Stimulated activated CD8-positive, alpha-beta memory T cell treated with anti-CD3 and anti-CD28 coated beads, Interleukin-4, amount 100 ng/mL, for 1 hour (primary cell): ENCODE data around the gene PARP1.

ENCODE experiments used
- DNase-seq, 2 donors: peaks; one replicate each; pipeline ENCODE4 v3.0.0-alpha.2; 2020; ENCODE audit warnings: low read depth in 2 of 2, low spot score in 1 of 2

PARP1 gene

DNA sequence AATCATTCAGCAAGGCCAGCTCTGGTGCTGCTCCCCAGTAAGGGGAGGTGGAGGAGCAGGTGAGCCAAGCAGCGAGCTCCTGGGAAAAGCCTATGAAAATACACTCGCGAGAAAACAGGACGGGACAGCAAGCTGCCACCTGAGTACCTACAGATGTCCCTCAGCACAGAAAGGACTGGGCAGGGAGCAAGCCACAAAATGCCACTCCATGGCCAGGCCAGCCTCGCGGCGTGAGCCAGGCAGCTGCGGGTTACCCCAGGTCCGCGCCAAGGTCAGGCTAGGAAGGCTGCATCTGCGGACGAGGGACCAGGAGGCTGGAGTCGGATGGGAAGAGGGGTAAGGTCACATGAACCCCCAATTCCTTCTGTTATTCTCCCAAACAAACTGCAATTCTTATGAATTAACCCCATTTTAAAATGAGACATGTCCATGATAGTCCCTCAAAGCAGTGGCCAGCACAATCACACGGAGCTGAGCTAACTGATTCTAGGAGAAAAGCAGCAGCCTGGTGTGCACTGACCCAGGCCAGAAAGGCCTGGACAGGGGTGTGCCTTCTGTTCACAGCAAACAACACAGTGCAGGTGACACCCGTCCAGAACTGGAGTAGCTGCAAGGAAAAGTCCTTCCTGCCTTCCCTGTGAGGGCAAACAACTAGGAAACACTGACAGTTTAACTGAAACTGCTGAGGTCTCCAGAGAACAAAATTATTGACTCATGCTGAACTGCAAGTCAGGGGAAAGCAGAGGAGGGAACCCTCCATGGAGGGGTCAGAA lies 26.5 kb downstream of the PARP1 start:
- DNase-seq = no peak

DNA sequence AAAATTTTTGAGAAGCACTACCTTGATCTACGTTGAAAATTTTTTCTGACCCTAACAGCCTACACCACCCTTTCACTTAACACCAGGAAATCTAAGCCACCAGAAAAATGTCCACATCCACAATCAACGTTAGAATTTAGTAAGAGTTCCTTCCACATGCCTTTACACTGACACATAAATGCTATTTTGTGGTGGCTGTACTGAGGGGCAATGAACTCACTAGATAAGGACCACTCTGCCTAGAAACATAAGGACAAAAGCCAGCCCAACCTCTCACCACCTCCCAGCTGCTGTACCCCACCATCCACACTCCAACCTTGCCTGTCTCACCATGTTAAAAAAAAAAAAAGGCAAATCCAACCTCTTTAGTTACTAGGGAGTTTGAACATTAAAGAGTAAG lies 29.8 kb downstream of the PARP1 start:
- no peak for DNase-seq

DNA sequence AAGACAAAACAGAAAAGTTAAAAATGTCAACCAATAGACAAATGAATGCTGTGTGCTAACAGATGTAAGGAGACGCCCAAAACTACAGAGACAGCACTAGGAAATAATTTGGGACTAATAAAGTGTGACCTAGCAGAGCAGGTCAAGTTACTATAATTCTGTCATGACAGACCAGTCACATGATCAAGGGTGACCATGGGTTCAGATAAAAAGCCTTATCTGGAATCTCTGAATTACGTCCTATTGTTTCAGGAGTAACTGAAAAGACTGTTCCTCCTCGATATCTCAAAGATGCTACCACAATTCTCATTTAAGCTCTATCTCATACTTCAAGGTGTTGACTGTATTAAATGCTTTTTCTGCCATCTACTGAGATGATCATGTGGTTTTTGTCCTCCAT lies 31.6 kb downstream of the PARP1 start:
- DNase-seq = no peak

DNA sequence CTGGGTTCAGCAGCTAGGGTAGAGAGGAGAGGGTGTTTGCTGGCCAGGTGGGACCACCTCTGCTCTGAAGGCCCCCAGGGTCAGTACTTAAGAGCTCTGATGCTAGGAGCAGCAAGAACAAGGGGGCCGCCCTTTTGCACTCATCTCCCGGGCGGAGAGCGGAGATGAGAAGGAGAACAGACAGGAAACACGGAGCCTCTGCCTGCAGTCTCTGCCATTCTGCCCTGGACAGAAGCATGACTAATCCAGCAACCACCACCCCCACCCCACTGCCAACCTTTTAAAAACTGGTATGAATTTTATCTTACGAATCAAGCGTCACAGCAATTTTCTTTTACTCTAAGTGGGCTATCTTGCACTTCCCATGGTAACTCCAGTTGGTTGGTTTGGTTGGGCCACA lies 34.5 kb downstream of the PARP1 start:
- no peak for DNase-seq

DNA sequence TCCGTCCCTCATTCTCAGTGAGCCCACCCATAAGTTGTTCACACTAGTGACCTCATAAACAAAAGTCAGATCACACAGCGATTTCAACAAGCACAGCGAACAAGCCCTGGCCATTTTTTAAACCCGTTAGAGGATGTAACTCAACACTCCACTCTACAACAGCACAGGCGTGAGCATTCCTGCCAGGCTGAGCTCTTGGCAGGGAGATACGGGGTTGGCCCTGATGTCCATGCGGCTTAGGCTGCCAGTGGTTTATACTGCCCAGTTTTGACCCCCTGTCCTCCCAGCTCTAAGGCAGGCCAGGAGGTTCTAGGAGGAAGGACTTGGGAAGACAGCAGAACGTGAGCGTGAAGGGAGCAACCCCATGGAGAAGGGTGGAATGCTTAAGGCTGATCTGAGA lies 35.0 kb downstream of the PARP1 start:
- DNase-seq = no peak

DNA sequence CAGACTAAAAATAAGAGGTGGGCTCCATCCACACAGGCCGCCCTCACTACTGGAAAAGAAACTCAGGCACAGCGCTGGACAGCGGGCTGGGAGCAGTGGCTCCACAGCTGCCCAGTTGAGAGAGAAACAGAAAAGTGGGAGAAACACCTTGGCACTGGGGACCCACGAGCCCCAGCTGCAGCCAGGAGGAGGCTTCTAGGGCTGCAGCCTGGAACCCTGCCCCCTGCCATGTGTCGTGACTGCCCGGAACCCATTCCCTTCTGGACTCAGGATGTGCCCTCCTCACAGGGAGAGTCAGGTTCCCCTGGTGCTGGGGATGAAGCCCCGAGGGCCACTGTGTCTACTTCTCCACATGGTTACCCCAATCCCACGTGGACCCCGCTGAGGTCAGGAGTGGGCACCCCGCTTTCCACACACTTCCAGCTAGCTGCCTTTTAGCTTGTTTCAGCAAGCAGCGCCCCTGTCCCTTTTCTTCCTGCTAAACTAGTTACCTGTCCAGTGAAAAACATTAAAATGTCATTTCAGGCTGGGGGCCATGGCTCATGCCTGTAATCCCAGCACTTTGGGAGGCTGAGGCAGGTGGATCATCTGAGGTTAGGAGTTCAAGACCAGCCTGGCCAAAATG lies 35.9 kb downstream of the PARP1 start:
- no peak for DNase-seq

DNA sequence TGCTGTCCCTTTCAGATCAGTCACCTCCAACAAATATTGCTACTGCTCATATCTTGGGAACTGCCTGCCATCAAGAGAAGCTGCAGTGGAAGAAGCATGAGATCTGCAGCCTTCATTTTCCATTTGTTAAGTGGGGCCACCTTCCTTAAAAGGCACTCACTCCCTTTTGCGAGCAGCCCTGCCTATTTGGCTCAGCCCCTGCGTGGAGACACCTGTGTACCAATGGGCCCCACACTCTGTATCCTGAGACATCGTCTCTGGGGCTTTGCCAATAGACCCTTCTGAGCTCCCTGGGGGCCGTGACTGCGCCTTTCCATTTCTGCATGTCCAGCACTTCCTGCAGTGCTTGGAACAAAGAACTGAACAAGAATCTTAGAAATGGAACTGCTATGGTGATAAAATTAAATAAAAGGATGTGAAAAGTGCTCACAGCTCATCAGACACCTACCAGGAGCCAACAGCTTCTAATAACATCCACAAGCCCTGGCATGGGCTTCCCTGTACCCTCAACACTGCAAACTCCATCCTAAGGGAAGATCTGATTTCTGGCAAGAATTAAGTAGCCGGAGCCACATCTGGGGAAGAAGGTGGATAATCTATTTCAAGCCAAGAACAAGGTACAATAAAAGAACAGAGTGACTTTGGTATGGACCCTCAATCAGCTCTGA lies 36.7 kb downstream of the PARP1 start:
- no peak for DNase-seq

DNA sequence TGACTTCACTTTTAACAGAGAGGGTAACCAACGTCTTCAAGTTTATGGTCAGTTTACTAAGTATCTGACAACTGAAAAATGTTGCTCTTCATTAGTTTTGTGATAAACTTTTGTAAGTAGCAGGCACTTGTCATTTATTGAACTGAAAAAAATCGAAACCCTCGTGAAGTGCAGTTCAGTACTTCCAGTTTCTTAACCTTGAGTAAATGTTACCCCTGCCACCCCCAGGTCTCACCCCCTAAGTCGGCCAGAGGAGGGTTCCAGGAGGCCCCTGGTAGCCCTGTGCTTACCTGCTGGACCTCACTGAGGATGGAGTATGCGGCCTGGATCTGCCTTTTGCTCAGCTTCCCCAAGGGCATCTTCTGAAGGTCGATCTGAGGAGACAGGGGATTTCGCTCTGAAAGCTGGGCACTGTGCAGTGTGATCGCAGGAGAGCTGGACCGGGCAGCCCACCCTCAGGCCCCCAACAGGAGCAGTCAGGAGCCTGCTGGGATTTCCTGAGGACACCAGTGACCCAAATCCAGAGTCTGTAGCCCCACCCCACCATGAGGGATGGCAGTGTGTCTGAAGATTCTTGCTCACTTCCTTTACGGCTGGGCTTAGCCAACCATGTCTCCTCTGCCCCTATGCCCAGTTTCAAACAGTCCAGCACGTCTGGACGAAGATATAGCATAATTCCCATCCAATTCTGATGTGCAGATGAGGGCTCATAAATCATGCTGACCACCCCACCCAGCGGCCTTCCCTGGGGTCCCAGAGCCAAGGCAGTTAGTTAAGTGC lies 37.6 kb downstream of the PARP1 start:
- no peak for DNase-seq

DNA sequence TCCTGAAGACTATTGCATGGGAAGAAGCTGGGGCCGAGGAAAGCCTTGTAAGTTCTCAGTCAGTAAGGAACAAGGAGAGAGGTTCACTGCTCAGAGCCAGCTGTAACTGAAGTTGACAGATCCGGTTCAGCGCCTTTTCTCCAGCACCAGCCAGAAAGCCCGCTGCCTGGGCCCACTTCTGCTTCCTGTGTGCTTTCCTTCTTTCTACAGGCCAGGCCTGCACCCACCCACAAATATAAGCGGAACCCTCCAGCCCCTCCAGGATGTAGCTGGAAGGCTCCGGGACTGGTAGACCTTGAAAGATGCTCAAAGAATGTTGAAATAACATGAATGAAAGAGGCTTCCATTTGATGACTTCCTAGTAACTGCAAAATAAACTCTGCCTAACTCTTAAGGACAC lies 38.8 kb downstream of the PARP1 start:
- DNase-seq = no peak

DNA sequence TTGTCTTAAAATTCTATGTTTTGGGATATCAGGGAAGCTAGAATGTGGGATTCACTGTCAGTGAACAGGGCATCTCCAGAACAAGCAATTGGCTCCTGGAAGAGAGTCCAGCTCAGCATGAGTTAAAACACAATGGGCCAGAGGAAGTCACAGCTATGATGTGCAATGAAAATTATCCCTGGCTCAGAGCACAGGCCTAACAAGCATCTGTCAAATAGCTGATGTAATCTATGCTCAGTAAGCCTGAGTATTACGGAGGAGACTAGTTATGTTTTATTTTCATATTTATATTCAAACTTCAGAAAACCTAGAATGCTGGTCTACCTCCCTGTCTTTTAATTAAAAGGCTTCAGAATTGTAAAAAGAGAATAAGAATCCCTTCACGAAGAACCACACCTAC lies 41.6 kb downstream of the PARP1 start:
- DNase-seq = no peak

DNA sequence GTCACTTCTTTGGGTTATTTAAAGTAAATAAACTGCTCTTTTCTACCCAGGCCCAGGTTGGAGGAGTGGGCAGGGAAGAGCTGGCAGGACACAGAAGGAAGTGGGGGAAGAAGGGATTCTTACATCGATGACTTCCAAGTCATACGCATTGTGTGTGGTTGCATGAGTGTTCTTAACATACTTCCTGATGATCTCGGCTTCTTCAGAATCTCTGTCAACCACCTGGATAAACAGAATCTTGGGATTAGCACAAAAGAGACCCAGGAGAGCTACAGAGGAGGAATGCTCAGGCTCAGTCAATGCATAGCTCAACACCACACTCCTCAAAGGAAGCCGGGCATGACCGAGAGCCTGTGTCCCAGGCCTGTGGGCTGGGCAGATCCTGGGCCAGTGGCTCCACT lies 42.1 kb downstream of the PARP1 start:
- no peak for DNase-seq

DNA sequence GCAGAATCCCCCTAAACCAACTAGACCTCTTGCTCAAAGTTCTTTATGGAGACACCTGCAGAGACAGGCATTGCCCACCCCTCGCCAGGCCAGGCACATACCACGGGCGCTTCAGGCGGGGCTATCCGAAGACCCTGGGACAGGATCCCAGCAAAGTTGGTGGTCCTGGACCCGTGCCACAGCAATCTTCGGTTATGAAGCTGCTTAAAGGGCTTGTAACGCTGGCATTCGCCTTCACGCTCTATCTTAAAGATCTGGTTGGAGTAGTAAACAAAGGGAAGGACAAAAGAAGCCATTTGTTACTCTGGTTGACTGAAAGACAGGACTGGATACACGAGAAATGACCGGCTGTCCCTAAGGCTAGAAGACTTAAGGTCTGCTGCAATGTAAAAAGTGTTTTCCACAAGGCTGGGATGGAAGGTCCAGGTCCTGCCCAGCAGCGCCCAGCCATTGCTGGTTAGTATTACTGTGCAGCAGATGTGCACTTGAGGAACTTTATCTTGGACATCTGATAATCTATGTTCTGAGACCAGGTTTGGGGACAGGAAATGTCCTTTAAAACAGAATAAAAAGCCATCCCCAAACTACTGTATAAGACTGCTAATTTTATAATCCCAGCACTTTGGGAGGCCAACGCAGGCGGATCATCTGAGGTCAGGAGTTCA lies 42.9 kb downstream of the PARP1 start:
- no peak for DNase-seq

DNA sequence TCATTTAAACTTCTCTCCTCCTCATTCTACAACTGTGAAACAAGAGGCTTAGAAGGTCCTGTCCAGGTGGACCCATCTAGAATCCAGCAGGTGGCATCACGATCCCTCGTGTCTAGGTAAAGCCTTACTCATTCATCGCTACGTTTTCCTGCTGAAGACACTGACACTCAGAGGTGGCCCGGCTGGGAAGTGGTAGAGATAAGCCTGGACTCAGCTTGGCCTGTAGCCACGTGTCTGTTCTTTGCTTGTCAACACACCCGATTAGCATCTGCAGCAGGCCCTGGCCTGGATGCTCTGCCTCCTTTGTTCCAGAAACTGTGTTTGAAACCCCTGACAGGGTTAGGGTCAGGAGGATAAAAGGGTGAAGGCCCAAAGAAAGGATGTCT lies 43.4 kb downstream of the PARP1 start:
- no peak for DNase-seq

DNA sequence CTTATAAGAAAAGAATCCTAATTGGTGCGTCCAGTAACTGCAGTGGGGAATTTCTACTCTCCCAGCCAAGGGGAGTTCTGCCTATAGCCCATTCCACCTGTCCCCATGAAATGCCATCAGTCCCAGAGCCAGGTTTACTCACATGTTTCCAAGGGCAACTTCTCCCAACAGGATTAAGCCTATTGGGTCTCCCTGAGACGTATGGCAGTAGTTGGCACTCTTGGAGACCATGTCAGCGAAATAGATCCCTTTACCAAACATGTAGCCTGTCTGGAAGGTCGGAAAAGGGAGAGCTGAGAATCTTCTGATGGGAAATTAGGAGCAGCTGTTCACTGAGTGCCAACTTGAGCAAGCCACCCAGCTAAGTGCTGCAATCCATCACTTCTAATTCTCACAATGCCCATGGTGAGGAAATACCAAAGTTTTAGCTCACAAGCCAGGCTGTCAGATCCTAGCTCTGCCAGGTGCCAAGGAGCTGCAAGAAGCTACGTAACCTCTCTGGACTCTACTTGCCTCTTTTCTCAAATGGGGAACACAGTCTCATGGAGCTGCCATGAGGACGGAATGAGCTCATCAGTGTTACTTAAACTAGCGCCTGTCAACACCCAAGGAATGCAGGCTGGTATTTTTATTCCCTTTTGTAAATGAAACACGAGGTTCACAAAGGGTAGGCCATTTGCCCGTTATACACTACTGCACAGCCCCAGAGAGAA lies 43.9 kb downstream of the PARP1 start:
- DNase-seq = no peak

DNA sequence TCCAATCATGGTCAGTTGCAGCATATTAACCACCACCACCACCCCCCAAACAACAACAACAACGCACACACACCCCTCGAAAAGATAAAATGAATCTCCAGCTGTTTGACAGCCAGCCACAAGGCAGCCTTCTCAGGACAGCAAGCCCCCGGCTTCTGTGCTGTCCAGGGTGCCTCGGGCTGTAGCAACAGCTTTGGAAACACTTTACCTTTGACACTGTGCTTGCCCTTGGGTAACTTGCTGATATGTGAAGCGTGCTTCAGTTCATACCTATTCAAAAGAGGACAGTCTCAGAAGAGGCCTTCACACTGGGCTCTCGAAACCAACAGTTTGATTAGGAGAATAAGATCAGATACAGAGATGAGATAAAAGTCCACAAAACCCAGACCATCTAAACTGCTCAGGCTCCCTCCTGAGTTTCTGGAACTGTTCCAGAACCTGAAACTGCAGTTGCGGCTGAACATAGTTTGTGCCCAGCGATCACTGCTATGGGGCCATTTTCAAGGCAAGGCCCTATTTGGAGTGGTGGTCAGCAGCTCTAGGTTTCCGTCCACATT lies 44.9 kb downstream of the PARP1 start:
- no peak for DNase-seq

DNA sequence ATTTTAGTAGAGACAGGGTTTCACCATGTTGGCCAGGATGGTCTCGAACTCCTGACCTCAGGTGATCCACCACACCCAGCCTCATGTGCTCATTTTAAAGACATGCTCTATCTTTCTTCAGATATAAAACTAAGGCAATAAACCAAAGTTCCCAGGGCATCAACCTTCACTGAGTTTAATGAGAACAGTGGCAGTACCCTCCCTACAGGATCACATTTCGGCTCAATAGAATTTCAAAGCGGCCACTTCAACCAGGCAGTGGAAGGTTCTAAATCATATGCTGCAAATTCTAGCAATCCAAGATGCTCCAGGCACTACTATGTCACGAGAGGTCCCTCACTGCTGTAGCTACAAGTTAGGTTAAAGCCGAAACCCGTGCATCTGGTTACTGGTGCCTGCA lies 45.5 kb downstream of the PARP1 start:
- DNase-seq = no peak

DNA sequence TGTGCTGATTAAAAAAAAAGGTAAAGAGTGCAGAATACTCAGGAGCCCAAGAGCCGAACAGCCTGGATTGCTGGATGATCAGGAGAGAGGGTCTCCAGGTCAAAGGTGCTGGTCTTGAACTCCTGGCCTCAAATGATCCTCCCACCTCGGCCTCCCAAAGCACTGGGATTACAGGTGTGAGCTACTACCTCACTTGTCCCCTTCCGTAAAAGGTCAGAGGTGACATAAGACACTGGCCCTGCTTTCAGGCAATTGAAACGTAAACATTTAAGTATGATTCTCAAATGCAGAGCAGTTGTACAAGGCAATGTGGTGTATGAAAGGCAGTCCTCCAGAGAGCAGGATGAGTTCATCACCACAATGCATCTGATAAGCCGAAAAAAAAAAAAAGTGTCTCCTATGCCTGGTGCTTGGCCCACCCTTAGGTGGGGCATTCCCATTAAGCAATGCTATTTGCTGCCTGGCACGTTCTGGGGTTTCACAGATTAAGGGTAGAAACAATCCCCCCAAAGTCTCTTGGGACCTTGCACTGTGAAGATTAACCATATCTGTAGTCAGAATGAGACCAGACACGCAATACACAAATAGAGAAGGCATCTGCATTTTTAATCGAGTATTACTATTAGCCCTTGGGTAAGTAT lies 47.7 kb downstream of the PARP1 start:
- DNase-seq = no peak

DNA sequence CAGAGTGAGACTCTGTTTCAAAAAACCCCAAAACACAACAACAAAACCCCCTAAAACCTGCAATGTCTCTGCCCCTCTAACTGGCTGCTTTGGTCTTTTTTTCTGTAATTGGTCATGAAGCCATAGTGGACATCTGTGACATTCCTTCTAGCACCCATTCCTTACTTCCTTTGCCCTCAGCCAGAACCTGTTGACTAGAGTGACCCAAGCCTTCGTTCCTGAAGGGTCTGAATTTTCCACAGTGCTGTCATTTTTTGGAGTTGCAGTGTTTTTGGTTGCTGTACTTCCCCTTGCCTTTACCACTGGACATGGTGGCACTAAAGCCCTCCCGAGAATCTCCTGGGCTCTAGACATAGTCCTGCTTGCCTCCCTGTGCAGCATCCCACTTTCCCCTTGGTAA lies 50.5 kb downstream of the PARP1 start:
- no peak for DNase-seq

DNA sequence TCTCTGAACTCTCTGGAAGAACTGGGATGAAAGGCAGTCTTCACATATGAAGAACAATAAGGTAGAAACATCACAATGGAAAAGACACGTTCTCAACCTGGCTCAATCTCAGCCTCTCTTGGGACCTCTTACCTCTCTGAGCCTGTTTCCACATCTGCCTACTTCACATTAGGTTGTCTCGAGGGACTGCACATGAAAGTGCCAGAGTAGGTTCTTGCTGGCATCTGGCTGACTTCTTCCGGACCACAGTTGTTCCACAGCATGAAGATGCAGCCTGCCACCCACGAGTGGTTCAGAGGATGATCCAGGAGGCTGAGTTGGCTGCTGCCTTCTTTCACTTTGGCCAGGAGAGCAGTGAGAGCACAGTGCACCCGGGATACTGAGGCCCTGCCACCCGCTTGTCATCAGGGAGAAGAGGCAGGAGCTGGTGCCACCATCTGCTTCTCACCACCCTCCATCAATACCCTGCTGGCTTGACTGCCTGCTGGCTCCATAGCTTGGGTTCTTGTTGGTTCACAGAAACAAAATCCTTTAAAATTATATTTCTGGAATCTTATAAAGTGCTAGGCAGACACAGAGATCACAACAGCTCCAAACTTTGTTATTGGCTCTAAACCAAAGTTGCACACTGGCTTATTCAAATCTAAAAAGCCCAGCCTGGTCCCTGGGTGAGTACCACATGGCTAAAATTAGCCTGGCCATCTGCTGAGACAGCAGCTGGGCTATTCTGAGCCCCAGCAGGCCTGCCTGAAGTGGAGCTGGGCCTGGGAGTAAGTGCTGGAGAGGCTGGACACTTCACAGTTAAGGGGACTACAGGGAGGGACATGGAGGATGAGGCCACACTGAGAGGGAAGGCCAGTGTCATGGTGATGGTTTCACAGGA lies 52.0 kb downstream of the PARP1 start:
- no peak for DNase-seq
